GM21360 (cell line): ENCODE measurements around the gene DCUN1D4.

Experiments used
- ATAC-seq: cut with Tn5 transposase; IDR thresholded peaks from one replicate; pipeline ENCODE4 v1.9.1; 2021; ENCODE audit warnings: mild to moderate bottlenecking, moderate library complexity; ENCODE audit not compliant: unreplicated experiment

The DCUN1D4 gene

GRCh38 chr4:51853027-51853682, 10.2 kb downstream of the DCUN1D4 start:
- ATAC-seq = no peak

- ATAC-seq = no peak
Measured at GRCh38 chr4:51855270-51855669, 12.3 kb downstream of the DCUN1D4 start.

DNA sequence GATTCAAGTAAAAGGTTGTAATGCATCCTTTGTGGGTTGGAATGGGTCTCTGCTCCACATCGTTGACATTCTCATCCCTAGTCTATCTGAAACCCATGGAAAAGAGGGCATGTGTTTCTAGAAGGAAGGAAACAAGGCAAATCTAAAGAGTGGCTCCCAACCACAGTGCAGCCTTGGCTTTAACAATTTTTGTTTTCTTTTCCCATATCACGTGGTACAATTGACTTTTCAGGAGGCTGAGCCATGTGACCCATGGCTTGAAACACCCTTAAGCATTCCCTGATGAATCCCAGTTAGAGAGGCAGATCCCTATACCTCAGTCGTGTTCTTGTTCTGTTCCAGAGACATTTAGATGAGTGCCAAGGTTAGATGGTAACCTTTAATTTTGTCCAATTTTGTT, 12.8 kb downstream of the DCUN1D4 start:
- no peak for ATAC-seq

GRCh38 chr4:51858605-51859202, 15.8 kb downstream of the DCUN1D4 start:
- ATAC-seq = no peak

GRCh38 chr4:51859476-51860031, 16.6 kb downstream of the DCUN1D4 start:
- no peak for ATAC-seq

DNA sequence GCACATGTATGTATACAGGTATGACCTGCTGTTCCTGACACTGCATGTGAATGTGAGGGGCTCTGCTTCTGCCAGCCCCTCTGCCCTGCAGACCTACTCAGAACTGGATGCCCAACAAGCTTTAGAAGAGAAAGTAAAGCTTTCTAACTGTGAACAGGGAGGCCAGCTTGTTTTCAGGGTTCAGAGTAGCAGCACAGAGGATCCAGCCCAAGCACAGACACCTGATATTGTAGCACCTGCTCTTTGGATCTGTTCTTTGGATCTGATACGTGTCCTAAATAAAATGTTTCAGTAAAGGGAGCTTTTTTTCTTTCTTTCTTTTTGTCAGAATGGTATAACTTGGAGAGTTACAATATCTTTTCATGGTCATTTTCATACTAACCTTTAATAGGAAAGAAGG, 19.2 kb downstream of the DCUN1D4 start:
- ATAC-seq = no peak

- ATAC-seq = no peak
Measured at GRCh38 chr4:51862781-51863180, 19.8 kb downstream of the DCUN1D4 start.

DNA sequence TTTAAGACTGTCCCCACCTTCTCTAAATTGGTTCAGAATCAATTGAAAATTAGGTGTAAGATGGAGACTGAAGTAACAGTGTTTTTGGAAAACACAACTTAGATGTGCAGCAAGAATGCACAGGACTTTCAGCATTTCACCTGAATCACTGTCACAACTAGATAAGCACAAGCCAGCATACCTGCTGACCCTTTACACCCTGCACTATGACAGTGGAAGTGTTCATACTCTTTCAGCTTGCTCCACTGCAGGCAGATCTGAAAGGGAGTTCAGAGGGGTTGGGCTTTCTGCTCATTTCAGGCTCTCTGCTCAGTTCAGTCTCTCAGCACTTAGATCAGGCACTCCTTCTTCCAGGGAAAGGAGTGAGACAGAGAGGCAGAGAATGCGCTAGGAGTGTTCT, 22.8 kb downstream of the DCUN1D4 start:
- no peak for ATAC-seq

GRCh38 chr4:51866835-51867234, 23.9 kb downstream of the DCUN1D4 start:
- no peak for ATAC-seq

- ATAC-seq = no peak
Measured at GRCh38 chr4:51867689-51868448, 24.9 kb downstream of the DCUN1D4 start.

DNA sequence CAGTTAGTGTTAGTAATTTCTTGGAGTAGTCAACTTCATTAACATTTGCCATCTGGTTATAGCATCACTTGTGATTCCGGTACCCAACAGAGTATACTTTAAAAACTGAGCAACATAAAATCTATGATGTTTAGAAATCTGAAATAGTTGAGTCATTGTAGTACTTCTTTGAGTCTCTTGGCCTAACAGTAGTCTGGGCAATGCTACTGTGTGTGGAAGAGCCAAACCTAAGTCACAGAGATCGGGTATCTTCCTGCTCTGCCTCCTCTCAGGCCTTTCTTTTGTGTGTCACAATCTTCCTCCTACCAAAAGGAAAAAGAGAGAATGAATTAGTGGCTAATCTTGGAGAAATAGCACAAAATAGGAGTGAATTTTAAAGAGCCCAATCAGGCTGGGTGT, 25.5 kb downstream of the DCUN1D4 start:
- no peak for ATAC-seq

- no peak for ATAC-seq
Measured at GRCh38 chr4:51870441-51871188, 27.7 kb downstream of the DCUN1D4 start.

DNA sequence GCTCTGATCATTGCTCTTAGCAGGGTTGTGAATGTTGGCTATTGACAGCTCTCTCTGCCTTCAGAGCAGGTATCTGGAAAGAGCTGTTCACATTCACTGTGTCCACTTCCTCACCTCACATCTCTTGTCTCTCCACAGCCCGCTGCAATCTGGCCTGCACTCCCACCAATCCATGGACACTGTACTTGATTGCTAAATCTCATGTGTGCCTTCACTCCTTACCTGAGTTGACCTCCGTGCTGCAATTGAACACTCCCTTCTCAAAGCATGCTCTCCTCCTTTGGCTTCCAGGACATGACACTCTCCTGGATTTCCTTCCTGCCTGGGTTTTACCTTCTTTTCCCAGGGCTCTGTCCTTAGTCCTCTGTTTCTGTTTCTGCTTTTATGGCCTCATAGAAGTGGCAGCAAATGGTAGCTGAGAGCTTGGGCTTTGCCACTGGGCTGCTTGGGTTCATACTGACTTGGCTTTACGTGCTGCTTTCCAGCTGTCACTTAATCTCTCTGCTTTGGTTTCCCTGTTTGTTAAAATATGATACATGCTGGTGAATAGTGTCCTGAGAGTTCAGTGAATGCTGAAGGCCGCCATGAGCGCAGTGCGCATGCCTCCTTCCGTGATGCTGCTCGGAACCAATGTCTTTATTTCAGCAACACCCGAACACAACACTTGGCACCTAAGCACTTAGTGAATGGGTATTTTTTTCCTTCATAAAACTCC, 29.5 kb downstream of the DCUN1D4 start:
- ATAC-seq = no peak

DNA sequence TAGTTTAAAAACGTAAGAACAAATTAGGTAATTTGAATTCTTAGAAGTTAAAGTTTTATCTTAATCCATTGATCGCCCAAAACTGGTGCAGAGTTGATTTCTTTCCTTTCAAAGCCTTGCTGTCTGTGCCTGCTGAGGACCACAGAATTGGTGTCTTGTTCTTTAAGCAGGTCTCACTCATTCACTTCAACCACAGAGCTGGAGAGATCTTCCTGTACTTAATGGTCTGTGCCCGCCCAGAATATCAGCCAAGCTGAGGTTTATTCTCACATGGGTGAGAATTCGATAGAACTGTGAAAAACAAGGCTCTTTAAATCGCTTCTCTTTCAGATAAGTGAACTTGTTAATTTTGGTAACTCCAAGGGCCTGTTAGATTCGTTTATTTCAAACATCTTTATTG, 31.6 kb downstream of the DCUN1D4 start:
- no peak for ATAC-seq

- no peak for ATAC-seq
Measured at GRCh38 chr4:51878431-51878830, 35.5 kb downstream of the DCUN1D4 start.

GRCh38 chr4:51880016-51880915, 37.3 kb downstream of the DCUN1D4 start:
- no peak for ATAC-seq

GRCh38 chr4:51884055-51884454, 41.1 kb downstream of the DCUN1D4 start:
- ATAC-seq = no peak

- ATAC-seq = no peak
Measured at GRCh38 chr4:51884606-51885005, 41.7 kb downstream of the DCUN1D4 start.

GRCh38 chr4:51885363-51885762, 42.4 kb downstream of the DCUN1D4 start:
- ATAC-seq = peak; percentile 71

GRCh38 chr4:51890760-51891159, 47.8 kb downstream of the DCUN1D4 start:
- no peak for ATAC-seq
